ENCODE data around the gene UTRN. TPM values are rescaled to one million over a fixed set of nuclear protein-coding genes. Genes with fewer than 3 reads are reported as not detected.

UTRN gene
- total and polyA plus RNA-seq, 3 donors from 2014 or later, result 109 to 127 (median 118) TPM

DNA sequence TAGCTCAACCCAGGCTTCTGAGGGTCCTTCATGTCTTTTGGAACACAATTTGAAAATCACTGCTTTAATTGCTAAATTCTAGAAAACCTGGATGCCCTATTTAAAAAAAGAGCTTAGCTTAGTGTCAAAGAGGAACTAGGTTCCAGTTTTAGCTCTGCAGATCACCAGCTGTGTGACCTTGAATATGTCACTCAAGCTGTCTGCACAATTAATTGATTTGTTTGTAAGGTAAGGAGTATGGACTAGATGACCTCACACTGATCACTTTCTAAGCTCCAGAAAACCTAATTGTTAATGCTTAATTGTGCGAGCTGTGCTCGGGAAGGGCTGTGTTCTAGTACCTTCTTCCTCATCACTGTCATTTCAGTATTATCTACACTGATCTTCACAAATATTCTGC, 26.2 kb downstream of the UTRN start:
- WGBS, 2 donors, result 78 to 86% methylated on average over 2 of the region's 2 CpGs

GRCh38 chr6:144314003-144314485, 28.9 kb downstream of the UTRN start:
- TF ChIP-seq POLR2A (IDR thresholded peaks at IDR 0.05) (no peak), CTCF (IDR thresholded peaks at IDR 0.05) (no peak)
- peak; percentile 52 for DNase-seq
- no peak overlapping the region for H3K4me3 ChIP-seq

More for the DNA sequence above, 26.2 kb downstream of the UTRN start:
- intact Hi-C loops (cut with DNase I; ENCODE audit: low total_unique reads), result no loop called here
- Histone ChIP-seq H3K9me3 (no peaks in the 10 kb centered on the region), H3K4me1 (peaks cover 11% of the 10 kb centered on the region), H3K4me3 (no peak overlapping the region), H3K27me3 (no peaks in the 10 kb centered on the region), H3K27ac (no peak overlapping the region), H3K36me3 (ENCODE audit: low read depth, missing control alignments) (no peaks in the 10 kb centered on the region)
- no peak for TF ChIP-seq POLR2A (IDR thresholded peaks at IDR 0.05)
- no peak for TF ChIP-seq CTCF (IDR thresholded peaks at IDR 0.05)
- no peak for DNase-seq

GRCh38 chr6:144314562-144314961, 29.4 kb downstream of the UTRN start:
- no peak for DNase-seq
- Histone ChIP-seq H3K27me3 (no peaks in the 10 kb centered on the region), H3K4me3 (no peak overlapping the region), H3K27ac (peak overlapping the region in 1 of 2 donors; percentile 60), H3K4me1 (peaks cover 11% of the 10 kb centered on the region), H3K36me3 (ENCODE audit: low read depth, missing control alignments) (no peaks in the 10 kb centered on the region), H3K9me3 (no peaks in the 10 kb centered on the region)
- intact Hi-C loops (cut with DNase I; ENCODE audit: low total_unique reads), result no loop called here
- WGBS, 2 donors, result 56 to 58% methylated on average over 1 of the region's 1 CpG
- TF ChIP-seq POLR2A (IDR thresholded peaks at IDR 0.05), result no peak

More at GRCh38 chr6:144314003-144314485, 28.9 kb downstream of the UTRN start:
- WGBS, 2 donors, result 48 to 61% methylated on average over 5 of the region's 5 CpGs
- Histone ChIP-seq H3K27me3 (no peaks in the 10 kb centered on the region), H3K27ac (peak overlapping the region; percentile 41 to 60), H3K9me3 (no peaks in the 10 kb centered on the region), H3K4me1 (peaks cover 11% of the 10 kb centered on the region), H3K36me3 (ENCODE audit: low read depth, missing control alignments) (no peaks in the 10 kb centered on the region)
- intact Hi-C loops (cut with DNase I; ENCODE audit: low total_unique reads), result no loop called here

DNA sequence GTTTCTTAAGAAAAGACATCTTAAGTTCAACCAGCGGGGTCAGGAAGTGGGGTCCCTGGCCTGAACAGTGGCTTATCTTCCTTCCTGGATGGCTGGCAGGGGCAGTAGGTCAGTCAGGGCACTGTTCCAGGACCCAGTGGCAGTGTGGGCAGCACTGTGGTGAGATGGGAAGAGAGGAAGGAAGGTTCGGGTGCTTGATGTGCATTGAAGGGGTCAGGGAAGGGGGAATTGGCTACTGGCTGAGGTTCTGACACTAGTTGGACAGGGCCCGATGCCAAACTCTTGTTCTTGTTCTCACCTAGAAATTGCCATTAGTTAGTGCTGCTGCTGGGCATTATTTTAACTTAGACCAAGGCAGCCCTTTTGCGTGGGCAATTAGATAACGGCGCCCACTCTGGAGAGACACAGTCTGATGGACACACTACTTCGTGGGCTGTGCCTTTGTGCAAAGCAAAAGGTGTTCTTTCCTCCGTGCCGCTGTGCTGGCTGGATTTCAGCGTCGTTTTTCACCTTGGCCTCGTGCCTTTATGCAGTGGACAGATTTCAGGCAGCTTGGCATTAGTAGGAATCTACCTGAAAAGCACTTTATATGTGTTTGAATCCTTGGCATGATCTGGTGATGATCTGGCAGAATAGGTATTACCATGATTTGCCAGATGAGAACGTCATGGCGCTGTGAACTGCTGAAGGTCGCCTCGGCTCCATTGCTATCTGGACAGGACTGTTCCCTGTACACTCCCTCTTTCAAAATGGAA, 30.3 kb downstream of the UTRN start:
- peaks cover 11% of the 10 kb centered on the region for H3K4me1 ChIP-seq
- H3K27ac ChIP-seq, result no peak overlapping the region
- no peaks in the 10 kb centered on the region for H3K9me3 ChIP-seq
- H3K27me3 ChIP-seq, result no peaks in the 10 kb centered on the region
- no peak for DNase-seq
- H3K36me3 ChIP-seq (ENCODE audit: low read depth, missing control alignments), result no peaks in the 10 kb centered on the region
- WGBS, 2 donors, result 82 to 83% methylated on average over 16 of the region's 16 CpGs
- intact Hi-C loops (cut with DNase I; ENCODE audit: low total_unique reads), result no loop called here
- TF ChIP-seq POLR2A (IDR thresholded peaks at IDR 0.05) (no peak), CTCF (IDR thresholded peaks at IDR 0.05) (no peak)
- H3K4me3 ChIP-seq, result no peak overlapping the region

- H3K9me3 ChIP-seq, result no peaks in the 10 kb centered on the region
- WGBS, 2 donors, result 91 to 92% methylated on average over 6 of the region's 6 CpGs
- no peaks in the 10 kb centered on the region for H3K27me3 ChIP-seq
- no peak for DNase-seq
- no peaks in the 10 kb centered on the region for H3K36me3 ChIP-seq (ENCODE audit: low read depth, missing control alignments)
- TF ChIP-seq CTCF (IDR thresholded peaks at IDR 0.05) (no peak), POLR2A (IDR thresholded peaks at IDR 0.05) (no peak)
- intact Hi-C loops (cut with DNase I; ENCODE audit: low total_unique reads), result no loop called here
- peaks cover 11% of the 10 kb centered on the region for H3K4me1 ChIP-seq
- no peak overlapping the region for H3K4me3 ChIP-seq
- H3K27ac ChIP-seq, result no peak overlapping the region
Measured at GRCh38 chr6:144315981-144316861, 31.1 kb downstream of the UTRN start.
